ENCODE measurements around the gene PJVK. TPM values are rescaled to one million over a fixed set of nuclear protein-coding genes. Genes with fewer than 3 reads are reported as not detected.
"Not testable (repeated sequence)": the region's sequence is repeated elsewhere in the genome, so short reads cannot be mapped to it uniquely, and the experiment has no call there.

The PJVK gene
- polyA plus RNA-seq, 1 donor from 2014 or later, result 5.5 TPM

GRCh38 chr2:178409261-178409660, 41.9 kb upstream of the PJVK start:
- no peak for TF ChIP-seq EP300 (conservative IDR thresholded peaks at IDR 0.05; ENCODE audit: poor library complexity, severe bottlenecking)
- TF ChIP-seq TAF1 (IDR thresholded peaks at IDR 0.05; ENCODE audit: low read depth), result no peak
- no peak for TF ChIP-seq SMC3 (conservative IDR thresholded peaks at IDR 0.05; ENCODE audit: poor library complexity)
- no peaks in the 10 kb centered on the region for H3K36me3 ChIP-seq (ENCODE audit: insufficient read depth, low read length)
- no peaks in the 10 kb centered on the region for H3F3A ChIP-seq (ENCODE audit: insufficient read depth, low read length, poor library complexity, severe bottlenecking)
- H3K79me2 ChIP-seq (replicated peaks; ENCODE audit: insufficient read depth, low read length), result no peaks in the 10 kb centered on the region
- no peak overlapping the region for H3K9ac ChIP-seq (ENCODE audit: low read length)
- H3K27ac ChIP-seq (ENCODE audit: low read length), result no peak overlapping the region
- H3K9me2 ChIP-seq (ENCODE audit: insufficient read depth, low read length), result no peaks in the 10 kb centered on the region
- no peak overlapping the region for H2AFZ ChIP-seq (ENCODE audit: low read depth, low read length)
- no peaks in the 10 kb centered on the region for H3K27me3 ChIP-seq (ENCODE audit: insufficient read depth, low read depth, low read length)
- H3K4me3 ChIP-seq (ENCODE audit: low read length), result no peak overlapping the region
- H4K20me1 ChIP-seq (ENCODE audit: insufficient read depth), result no peaks in the 10 kb centered on the region
- H3K4me2 ChIP-seq (ENCODE audit: low read length), result no peak overlapping the region
- no peaks in the 10 kb centered on the region for H3K9me3 ChIP-seq (ENCODE audit: low read length)

- Histone ChIP-seq H3F3A (ENCODE audit: insufficient read depth, low read length, poor library complexity, severe bottlenecking) (no peaks in the 10 kb centered on the region), H3K79me2 (replicated peaks; ENCODE audit: insufficient read depth, low read length) (no peaks in the 10 kb centered on the region), H3K36me3 (ENCODE audit: insufficient read depth, low read length) (no peaks in the 10 kb centered on the region), H2AFZ (ENCODE audit: low read depth, low read length) (no peak overlapping the region), H3K4me3 (ENCODE audit: low read length) (no peak overlapping the region), H3K9me2 (ENCODE audit: insufficient read depth, low read length) (no peaks in the 10 kb centered on the region), H4K20me1 (ENCODE audit: insufficient read depth) (no peaks in the 10 kb centered on the region), H3K9me3 (ENCODE audit: low read length) (no peaks in the 10 kb centered on the region), H3K27me3 (ENCODE audit: insufficient read depth, low read depth, low read length) (no peaks in the 10 kb centered on the region), H3K9ac (ENCODE audit: low read length) (no peak overlapping the region), H3K4me2 (ENCODE audit: low read length) (no peak overlapping the region), H3K27ac (ENCODE audit: low read length) (no peak overlapping the region)
- no peak for TF ChIP-seq EZH2 (IDR thresholded peaks at IDR 0.05; ENCODE audit: borderline replicate concordance, insufficient read depth, low read length, poor library complexity, severe bottlenecking)
- no peak for TF ChIP-seq RAD21 (conservative IDR thresholded peaks at IDR 0.05)
- no peak for TF ChIP-seq SMC3 (conservative IDR thresholded peaks at IDR 0.05; ENCODE audit: poor library complexity)
- TF ChIP-seq POLR2AphosphoS5 (IDR thresholded peaks at IDR 0.05), result no peak
- TF ChIP-seq EP300 (conservative IDR thresholded peaks at IDR 0.05; ENCODE audit: poor library complexity, severe bottlenecking), result no peak
- no peak for TF ChIP-seq TAF1 (IDR thresholded peaks at IDR 0.05; ENCODE audit: low read depth)
- no peak for TF ChIP-seq CTCF (IDR thresholded peaks at IDR 0.05; ENCODE audit: poor library complexity, severe bottlenecking)
- TF ChIP-seq REST (IDR thresholded peaks at IDR 0.05; ENCODE audit: borderline replicate concordance), result no peak
- no peak for TF ChIP-seq MXI1 (conservative IDR thresholded peaks at IDR 0.05; ENCODE audit: poor library complexity, severe bottlenecking)
Measured at GRCh38 chr2:178412047-178412446, 39.1 kb upstream of the PJVK start.

- H4K20me1 ChIP-seq (ENCODE audit: insufficient read depth); H3K27ac ChIP-seq (ENCODE audit: low read length); H3K9me2 ChIP-seq (ENCODE audit: insufficient read depth, low read length): not testable (repeated sequence)
Measured at GRCh38 chr2:178412453-178412852, 38.7 kb upstream of the PJVK start.

More at GRCh38 chr2:178412453-178412852, 38.7 kb upstream of the PJVK start:
- not testable (repeated sequence) for H3K36me3 ChIP-seq (ENCODE audit: insufficient read depth, low read length); H3F3A ChIP-seq (ENCODE audit: insufficient read depth, low read length, poor library complexity, severe bottlenecking); H2AFZ ChIP-seq (ENCODE audit: low read depth, low read length); H3K9me3 ChIP-seq (ENCODE audit: low read length); H3K4me2 ChIP-seq (ENCODE audit: low read length); H3K27me3 ChIP-seq (ENCODE audit: insufficient read depth, low read depth, low read length); H3K4me3 ChIP-seq (ENCODE audit: low read length); H3K79me2 ChIP-seq (replicated peaks; ENCODE audit: insufficient read depth, low read length); H3K9ac ChIP-seq (ENCODE audit: low read length)

Measured in neural cell (in vitro differentiated cells).